ENCODE data around the gene DPP9. TPM values are rescaled to one million over a fixed set of nuclear protein-coding genes. Genes with fewer than 3 reads are reported as not detected.
A peak's percentile ranks its signal among the peaks of the same experiment; 100 is the strongest.

DPP9 gene
- total and polyA plus RNA-seq, 2 of the 8 experiments (the other 6 are each of a cell fraction or from before 2014, with no cell fraction given) = 11.6 to 40.7 TPM

- no peaks in the 10 kb centered on the region for H3K23me2 ChIP-seq (ENCODE audit: low read depth, low read length)
- no peak overlapping the region for H2BK15ac ChIP-seq (ENCODE audit: low read length)
- no peak overlapping the region for H3K56ac ChIP-seq (replicated peaks; ENCODE audit: insufficient read length, low read depth, low read length)
- DNase-seq (ENCODE audit: low read depth in 1 of 2, low spot score in 2 of 2) = no peak
- H4K5ac ChIP-seq (ENCODE audit: insufficient read length, low read depth, low read length) = no peak overlapping the region
- no peak overlapping the region for H2BK120ac ChIP-seq (replicated peaks; ENCODE audit: low read depth, low read length)
- no peak overlapping the region for H4K91ac ChIP-seq (replicated peaks; ENCODE audit: insufficient read length, low read length)
- H3K27me3 ChIP-seq (replicated peaks in 1 of 4; ENCODE audit: control insufficient read depth in 3 of 4, extremely low read depth in 1 of 4, insufficient read depth in 3 of 4, low read length in 3 of 4) = no peaks in the 10 kb centered on the region
- no peak overlapping the region for H3K18ac ChIP-seq (ENCODE audit: extremely low read depth, low read length)
- no peak overlapping the region for H2BK12ac ChIP-seq (ENCODE audit: low read depth, low read length)
- FAIRE-seq = no peak
- no peaks in the 10 kb centered on the region for H3K9me3 ChIP-seq (ENCODE audit: insufficient read depth in 2 of 2, low read depth in 1 of 2, low read length in 1 of 2)
- H3K4ac ChIP-seq (replicated peaks; ENCODE audit: insufficient read length, low read depth, low read length) = no peak overlapping the region
- H2AFZ ChIP-seq (ENCODE audit: low read length) = no peak overlapping the region
- H4K20me1 ChIP-seq (replicated peaks in 1 of 2; ENCODE audit: control insufficient read depth in 1 of 2, insufficient read depth in 2 of 2, low read length in 2 of 2) = peaks cover 0 to 7% of the 10 kb centered on the region in 2 experiments
- H2BK5ac ChIP-seq (ENCODE audit: low read depth, low read length) = no peak overlapping the region
- H3K14ac ChIP-seq (ENCODE audit: insufficient read length) = no peak overlapping the region
- H3K23ac ChIP-seq (ENCODE audit: insufficient read length) = no peak overlapping the region
- H3K4me3 ChIP-seq (ENCODE audit: extremely low read depth in 1 of 4, insufficient read depth in 2 of 4, low read depth in 3 of 4, low read length in 4 of 4) = no peak overlapping the region
- CTCF ChIA-PET (ENCODE audit: partially characterized antibody) = interaction anchor here (0.6 to 4.3 kb wide), 11 partner anchors 9 to 238 kb away, joined by 3 to 17 read pairs (median 5); no protein-coding TSS in a partner anchor
- H3K4me2 ChIP-seq (ENCODE audit: insufficient read depth in 1 of 2, low read depth in 2 of 2, low read length in 2 of 2) = no peak overlapping the region
- no peaks in the 10 kb centered on the region; a peak in 1 of 7 replicates for H3K4me1 ChIP-seq (replicated peaks in 1 of 4; ENCODE audit: control insufficient read depth in 3 of 4, insufficient read depth in 4 of 4, low read length in 3 of 4)
- 85% methylated on average over 10 of the region's 19 CpGs; no CpG with 5 or more reads in 1 of the 2 experiments for WGBS, 2 experiments (ENCODE audit: extremely low coverage in 1 of 2, insufficient coverage in 1 of 2, insufficient read length in 1 of 2, insufficient replicate concordance in 2 of 2, low coverage in 1 of 2, low lambda C conversion rate in 2 of 2, missing lambda C conversion rate in 1 of 2)
- no peak overlapping the region for H3K9ac ChIP-seq (replicated peaks in 1 of 4; ENCODE audit: extremely low read depth in 1 of 4, low read depth in 3 of 4, low read length in 3 of 4)
- no peak overlapping the region for H4K8ac ChIP-seq (ENCODE audit: extremely low read depth, insufficient read depth, low read length)
- H3K36me3 ChIP-seq (ENCODE audit: control insufficient read depth in 2 of 4, insufficient read depth in 4 of 4, low read length in 3 of 4) = peaks cover 0 to 4% (median 0%) of the 10 kb centered on the region in 4 experiments; a peak in 2 of 8 replicates
- TF ChIP-seq KDM1A (IDR thresholded peaks at IDR 0.05; ENCODE audit: borderline replicate concordance, low read length) (0 out of 2 replicates have a peak, but pooled peaks have one; percentile 21), NANOG (IDR thresholded peaks at IDR 0.05; ENCODE audit: insufficient read depth, low read depth, low read length, poor library complexity, severe bottlenecking) (no peak)
- H2BK20ac ChIP-seq (ENCODE audit: low read length) = no peak overlapping the region
- POLR2A ChIA-PET (ENCODE audit: partially characterized antibody) = interaction anchor here (0.6 to 1.1 kb wide), 3 partner anchors 22 to 524 kb away, joined by 3 to 4 read pairs (median 3); no protein-coding TSS in a partner anchor
- H3K79me2 ChIP-seq (ENCODE audit: control insufficient read depth in 1 of 2, insufficient read depth in 2 of 2, low read length in 2 of 2) = no peaks in the 10 kb centered on the region
- H2AK5ac ChIP-seq (ENCODE audit: low read depth, low read length) = no peak overlapping the region; the same call in 1 of the 2 replicates
- no peak overlapping the region for H3K27ac ChIP-seq (ENCODE audit: low read depth, low read length)
- peaks cover 2% of the 10 kb centered on the region; the same call in 1 of the 2 replicates for H3K79me1 ChIP-seq (ENCODE audit: low read depth, low read length)
Observed at GRCh38 chr19:4649392-4650047, 74.1 kb downstream of the DPP9 start.
